Uterus (tissue), 4 donors: ENCODE measurements around the gene ASB6. TPM values are rescaled to one million over a fixed set of nuclear protein-coding genes. Genes with fewer than 3 reads are reported as not detected.

Source experiments
- DNase-seq, 2 donors: peaks; one replicate each; pipeline ENCODE4 v3.0.0-alpha.2; 2019 to 2020
- H3K27ac ChIP-seq, 2 donors: fragments of 200-600 bp; sonication (generic); 1 replicate in 1 of 2; 2 replicates in 1 of 2; pipeline ENCODE4 v1.5.1; 2016 to 2018
- H3K27me3 ChIP-seq, 2 donors: fragments of 200-600 bp; sonication (generic); one replicate each; pipeline ENCODE4 v1.5.1; 2018 to 2019; ENCODE audit warnings: control low read depth in 1 of 2
- H3K36me3 ChIP-seq, 2 donors: fragments of 200-600 bp; sonication (generic); one replicate each; pipeline ENCODE4 v1.5.1; 2019; ENCODE audit warnings: control low read depth in 1 of 2
- H3K4me1 ChIP-seq, 2 donors: fragments of 200-600 bp; sonication (generic); one replicate each; pipeline ENCODE4 v1.5.1; 2018 to 2019; ENCODE audit warnings: control low read depth in 1 of 2
- H3K4me3 ChIP-seq, 2 donors: fragments of 200-600 bp; sonication (generic); 1 replicate in 1 of 2; 2 replicates in 1 of 2; pipeline ENCODE4 v1.5.1; 2018 to 2019; ENCODE audit warnings: mild to moderate bottlenecking in 1 of 2
- H3K9me3 ChIP-seq, 2 donors: fragments of 200-600 bp; sonication (generic); one replicate each; pipeline ENCODE4 v1.5.1; 2019; ENCODE audit warnings: control low read depth in 1 of 2
- POLR2A ChIP-seq, 2 donors: fragments of 450-650 bp; IDR thresholded peaks; one replicate each; pipeline ENCODE4 v1.6.1; 2016; ENCODE audit warnings: antibody characterized with exemption in 2 of 2, mild to moderate bottlenecking in 1 of 2, moderate library complexity in 1 of 2
- intact Hi-C: fragments of 100-400 bp; cut with DNase I; formaldehyde crosslinking; loops from one replicate; pipeline ENCODE4 v1.15.1; 2023; ENCODE audit warnings: low total_unique reads
- total RNA-seq, 4 donors: library from RNA; depleted of rRNA in 3 of 4; stranded (reverse); fragments of >200 nt in 3 of 4; gene quantifications; one replicate each; pipeline versions ENCODE4 v1.1.0 to v1.2.4, GENCODE V29; 2014 to 2023
- TF ChIP-seq, protein P1 (sequence below), 4 experiments: fragments of 200-600 bp in 2 of 4; fragments of 450-650 bp in 2 of 4; sonication (generic) in 2 of 4; IDR thresholded peaks; one replicate each; pipeline ENCODE4 v1.5.1; 2016 to 2019; ENCODE audit warnings: antibody characterized with exemption in 4 of 4, mild to moderate bottlenecking in 2 of 4, moderate library complexity in 1 of 4
- donor health status: DM: yes; HTN: yes; CAD: no.

The ASB6 gene
- total RNA-seq, 4 donors from 2014 or later = 1.3 to 20.3 (median 8.5) TPM

DNA sequence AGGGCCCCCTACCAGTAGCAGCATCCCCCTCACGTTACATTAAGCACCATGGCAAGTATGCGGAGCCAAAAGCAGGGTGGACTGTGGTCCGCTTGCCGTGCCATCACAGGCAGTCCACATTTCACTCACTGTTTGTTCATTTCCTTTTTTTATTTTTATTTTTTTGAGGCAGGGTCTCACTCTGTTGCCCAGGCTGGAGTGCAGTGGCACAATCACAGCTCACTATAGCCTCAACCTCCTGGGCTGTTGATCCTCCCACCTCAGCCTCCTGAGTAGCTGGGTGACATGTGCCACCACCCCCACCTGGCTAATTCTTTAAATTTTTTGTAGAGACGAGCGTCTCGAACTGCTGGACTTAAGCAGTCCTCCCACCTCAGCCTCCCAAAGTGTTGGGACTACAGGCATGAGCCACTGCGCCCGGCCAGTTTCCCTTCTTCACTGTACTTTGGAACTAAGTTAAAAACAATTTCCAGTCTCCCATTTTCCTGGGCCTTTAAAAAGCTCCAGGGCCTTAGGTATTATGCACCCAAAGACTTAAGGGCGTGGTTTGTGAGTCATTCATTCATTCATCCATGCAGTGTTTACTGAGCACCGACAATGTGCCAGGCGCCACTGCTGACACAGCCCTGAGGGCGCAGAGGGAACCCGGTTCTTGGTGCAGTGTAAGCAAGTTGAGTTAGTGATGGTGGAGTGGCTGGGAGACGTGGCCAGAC, 43.4 kb upstream of the ASB6 start:
- Histone ChIP-seq H3K4me3 (no peak overlapping the region), H3K4me1 (no peaks in the 10 kb centered on the region), H3K27ac (no peak overlapping the region), H3K27me3 (no peaks in the 10 kb centered on the region), H3K36me3 (no peaks in the 10 kb centered on the region), H3K9me3 (no peaks in the 10 kb centered on the region)
- no peak for TF ChIP-seq POLR2A (IDR thresholded peaks at IDR 0.05)
- TF ChIP-seq, protein P1, sequence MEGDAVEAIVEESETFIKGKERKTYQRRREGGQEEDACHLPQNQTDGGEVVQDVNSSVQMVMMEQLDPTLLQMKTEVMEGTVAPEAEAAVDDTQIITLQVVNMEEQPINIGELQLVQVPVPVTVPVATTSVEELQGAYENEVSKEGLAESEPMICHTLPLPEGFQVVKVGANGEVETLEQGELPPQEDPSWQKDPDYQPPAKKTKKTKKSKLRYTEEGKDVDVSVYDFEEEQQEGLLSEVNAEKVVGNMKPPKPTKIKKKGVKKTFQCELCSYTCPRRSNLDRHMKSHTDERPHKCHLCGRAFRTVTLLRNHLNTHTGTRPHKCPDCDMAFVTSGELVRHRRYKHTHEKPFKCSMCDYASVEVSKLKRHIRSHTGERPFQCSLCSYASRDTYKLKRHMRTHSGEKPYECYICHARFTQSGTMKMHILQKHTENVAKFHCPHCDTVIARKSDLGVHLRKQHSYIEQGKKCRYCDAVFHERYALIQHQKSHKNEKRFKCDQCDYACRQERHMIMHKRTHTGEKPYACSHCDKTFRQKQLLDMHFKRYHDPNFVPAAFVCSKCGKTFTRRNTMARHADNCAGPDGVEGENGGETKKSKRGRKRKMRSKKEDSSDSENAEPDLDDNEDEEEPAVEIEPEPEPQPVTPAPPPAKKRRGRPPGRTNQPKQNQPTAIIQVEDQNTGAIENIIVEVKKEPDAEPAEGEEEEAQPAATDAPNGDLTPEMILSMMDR (IDR thresholded peaks at IDR 0.05) = no peak
- no peak for DNase-seq
- intact Hi-C loops = no loop called here

DNA sequence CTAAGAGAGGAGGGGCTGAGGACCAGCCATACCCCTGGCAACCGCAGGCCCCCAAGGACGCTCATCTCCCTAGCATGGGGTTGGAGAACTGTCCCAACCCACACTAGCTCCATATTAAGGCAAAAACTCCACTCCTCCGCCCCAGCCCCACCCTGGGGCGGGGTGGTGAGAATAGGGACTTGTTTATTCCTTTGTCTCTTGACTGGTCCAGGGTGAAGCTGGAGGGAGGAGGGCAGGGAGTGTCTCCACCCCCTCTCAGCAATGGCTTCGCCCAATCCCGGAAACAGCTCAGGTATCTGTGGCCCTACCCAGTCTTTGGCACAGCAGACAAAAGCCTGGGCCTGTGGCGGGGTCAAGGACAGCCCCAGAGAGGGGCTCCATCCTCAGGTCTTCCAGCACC, 40.4 kb upstream of the ASB6 start:
- no peaks in the 10 kb centered on the region for H3K27me3 ChIP-seq
- H3K27ac ChIP-seq = no peak overlapping the region
- TF ChIP-seq, protein P1 (IDR thresholded peaks at IDR 0.05) = no peak
- no peak for TF ChIP-seq POLR2A (IDR thresholded peaks at IDR 0.05)
- intact Hi-C loops = no loop called here
- DNase-seq = no peak
- H3K4me3 ChIP-seq = no peak overlapping the region
- H3K36me3 ChIP-seq = no peaks in the 10 kb centered on the region
- H3K9me3 ChIP-seq = no peaks in the 10 kb centered on the region
- H3K4me1 ChIP-seq = no peaks in the 10 kb centered on the region

DNA sequence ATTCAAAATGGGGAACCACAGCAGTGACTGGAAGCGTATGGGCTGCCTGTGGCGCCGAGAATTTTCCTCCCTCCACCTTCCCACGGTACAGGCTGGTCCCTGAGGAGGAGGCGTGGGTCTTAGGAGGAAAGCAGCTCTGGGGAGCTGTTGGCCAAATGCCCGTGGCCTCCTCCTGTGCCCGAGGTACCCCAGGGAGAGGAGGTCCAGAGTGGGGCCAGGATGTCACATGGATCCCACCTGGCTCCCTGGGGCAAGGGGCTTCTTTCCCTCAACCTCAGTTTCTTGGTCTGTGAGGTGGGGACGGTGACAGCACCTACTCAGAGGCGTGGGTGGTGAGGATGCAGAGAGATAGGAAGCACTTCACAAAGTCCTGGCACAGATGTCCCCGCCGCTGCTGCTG, 40.0 kb upstream of the ASB6 start:
- Histone ChIP-seq H3K36me3 (no peaks in the 10 kb centered on the region), H3K27ac (no peak overlapping the region), H3K9me3 (no peaks in the 10 kb centered on the region), H3K27me3 (no peaks in the 10 kb centered on the region), H3K4me1 (no peaks in the 10 kb centered on the region), H3K4me3 (no peak overlapping the region)
- intact Hi-C loops = no loop called here
- TF ChIP-seq POLR2A (IDR thresholded peaks at IDR 0.05) = no peak
- TF ChIP-seq, protein P1 (IDR thresholded peaks at IDR 0.05) = no peak
- no peak for DNase-seq

DNA sequence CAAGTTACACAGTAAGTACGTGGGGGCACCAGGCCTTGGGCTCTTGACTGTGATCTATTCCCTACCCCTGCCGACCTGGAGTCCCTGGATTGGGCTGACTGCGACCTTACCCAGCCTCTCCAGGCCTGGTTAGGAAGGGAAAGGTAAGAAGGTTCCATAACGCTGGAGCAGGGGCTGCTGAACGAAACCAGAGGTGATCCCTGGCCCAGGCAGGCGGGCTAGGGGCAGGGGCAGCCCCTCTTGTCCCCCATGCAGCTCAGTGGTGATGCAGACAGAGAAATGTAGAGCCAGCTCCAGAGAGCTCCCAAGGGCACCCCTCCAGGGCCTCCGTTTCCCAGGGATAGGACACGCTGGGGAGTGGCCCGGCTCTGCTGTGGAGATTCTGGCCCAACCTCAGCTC, 37.6 kb upstream of the ASB6 start:
- Histone ChIP-seq H3K36me3 (no peaks in the 10 kb centered on the region), H3K9me3 (no peaks in the 10 kb centered on the region), H3K27me3 (no peaks in the 10 kb centered on the region), H3K27ac (no peak overlapping the region), H3K4me3 (no peak overlapping the region), H3K4me1 (no peaks in the 10 kb centered on the region)
- no peak for DNase-seq
- intact Hi-C loops = no loop called here
- TF ChIP-seq POLR2A (IDR thresholded peaks at IDR 0.05) = no peak
- TF ChIP-seq, protein P1 (IDR thresholded peaks at IDR 0.05) = no peak

DNA sequence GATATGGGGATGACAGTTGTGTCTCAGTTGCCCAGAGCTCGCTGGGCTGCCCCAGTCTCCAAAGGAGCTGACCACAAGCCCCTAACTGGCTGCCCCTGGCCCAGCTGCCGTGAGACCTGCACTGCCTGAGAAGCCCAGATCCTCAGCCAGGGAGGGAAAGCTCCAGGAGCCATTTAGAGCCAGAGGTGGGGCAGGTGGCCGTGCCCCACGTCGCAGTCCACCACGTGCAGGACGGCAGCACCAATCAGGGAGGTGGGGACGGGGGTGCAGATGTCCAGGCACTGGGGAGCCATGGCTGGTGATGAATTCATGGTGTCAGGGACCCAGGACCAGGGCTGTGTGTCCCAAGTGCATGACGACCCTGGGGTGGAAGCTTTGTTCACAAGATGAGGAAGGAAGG, 36.9 kb upstream of the ASB6 start:
- H3K4me3 ChIP-seq = no peak overlapping the region
- intact Hi-C loops = no loop called here
- no peak overlapping the region for H3K27ac ChIP-seq
- no peak for DNase-seq
- no peaks in the 10 kb centered on the region for H3K36me3 ChIP-seq
- H3K4me1 ChIP-seq = no peaks in the 10 kb centered on the region
- TF ChIP-seq, protein P1 (IDR thresholded peaks at IDR 0.05) = no peak
- no peak for TF ChIP-seq POLR2A (IDR thresholded peaks at IDR 0.05)
- H3K27me3 ChIP-seq = no peaks in the 10 kb centered on the region
- no peaks in the 10 kb centered on the region for H3K9me3 ChIP-seq
